SU-DHL-6 (cell line): ENCODE data around the gene RXFP2.

Source experiments
- CTCF ChIP-seq: fragments of 200-600 bp; sonication (generic); IDR thresholded peaks from one replicate; pipeline ENCODE4 v1.5.1; 2017; ENCODE audit warnings: antibody characterized with exemption, mild to moderate bottlenecking, low read length, moderate library complexity; ENCODE audit not compliant: insufficient read depth, poor library complexity, severe bottlenecking
- EZH2phosphoT487 ChIP-seq: fragments of 200-600 bp; sonication (generic), shearing (Covaris generic); conservative IDR thresholded peaks from 2 replicates; pipeline ENCODE4 v1.6.1; 2018; ENCODE audit warnings: mild to moderate bottlenecking, antibody characterized with exemption, low read length, moderate library complexity, mixed read lengths

GRCh38 chr13:31850041-31850555 lies 110.8 kb downstream of the RXFP2 start:
- TF ChIP-seq CTCF (no peak), EZH2phosphoT487 (no peak)
